GM18870 (cell line): ENCODE results near the gene BCAS1.
A peak's percentile ranks its signal among the peaks of the same experiment; 100 is the strongest.
"Not testable (repeated sequence)": the region's sequence is repeated elsewhere in the genome, so short reads cannot be mapped to it uniquely, and the experiment has no call there.

Source experiments
- ATAC-seq: cut with Tn5 transposase; IDR thresholded peaks from one replicate; pipeline ENCODE4 v1.9.1; 2021; ENCODE audit warnings: moderate library complexity; ENCODE audit not compliant: unreplicated experiment

BCAS1 gene

DNA sequence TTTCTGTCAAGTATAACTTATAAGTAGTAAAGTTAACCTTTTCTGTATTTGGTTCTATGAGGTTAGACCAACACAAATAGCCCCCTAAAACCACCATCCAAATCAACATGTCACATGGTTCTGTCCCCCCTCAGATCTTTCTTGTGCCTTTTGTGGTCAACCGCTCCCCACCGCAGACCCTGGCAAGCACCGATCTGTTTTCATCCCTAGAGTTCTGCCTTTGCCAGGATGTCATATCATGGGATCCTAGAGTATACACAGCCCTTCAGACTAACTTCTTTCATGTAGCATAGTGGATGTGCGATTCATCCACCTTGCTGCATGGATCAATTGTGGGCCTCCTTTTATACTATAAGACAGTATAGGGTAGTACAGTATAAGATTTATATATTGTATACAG, 124.3 kb downstream of the BCAS1 start:
- ATAC-seq, result no peak

DNA sequence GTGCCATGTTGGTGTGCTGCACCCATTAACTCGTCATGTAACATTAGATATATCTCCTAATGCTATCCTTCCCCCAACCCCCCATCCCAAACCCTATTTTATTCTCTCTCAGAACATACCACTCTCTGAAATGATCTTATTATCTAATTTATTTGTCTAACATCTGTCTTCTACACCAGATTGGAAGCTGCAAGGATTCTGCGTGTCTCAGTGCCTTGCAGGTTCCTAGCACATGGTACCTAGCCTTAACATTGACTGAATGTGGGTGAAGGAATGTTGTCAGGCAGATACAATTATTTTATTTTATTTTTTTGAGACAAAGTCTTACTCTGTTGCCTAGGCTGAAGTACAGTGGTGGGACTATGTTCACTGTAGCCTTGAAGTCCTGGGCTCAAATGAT, 124.9 kb downstream of the BCAS1 start:
- ATAC-seq, result no peak

DNA sequence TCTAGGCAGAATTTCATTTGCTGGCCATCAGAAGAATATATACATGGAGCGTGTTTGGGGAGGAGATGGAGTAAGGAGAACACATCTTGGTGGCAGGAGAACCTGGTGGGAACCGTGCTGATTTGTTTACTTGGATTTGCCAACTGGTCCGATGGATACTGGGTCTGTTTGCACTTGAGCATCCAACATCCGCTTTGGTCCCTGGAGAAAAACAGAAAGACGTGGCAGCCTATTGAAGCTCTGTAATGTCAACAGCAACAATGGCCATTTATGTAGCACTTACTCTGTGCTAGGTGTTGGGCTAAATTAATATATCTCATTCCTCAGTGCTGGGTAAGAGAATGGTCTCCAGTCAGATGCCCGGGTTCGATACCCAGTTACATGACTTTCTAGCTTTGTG, 125.6 kb downstream of the BCAS1 start:
- no peak for ATAC-seq

DNA sequence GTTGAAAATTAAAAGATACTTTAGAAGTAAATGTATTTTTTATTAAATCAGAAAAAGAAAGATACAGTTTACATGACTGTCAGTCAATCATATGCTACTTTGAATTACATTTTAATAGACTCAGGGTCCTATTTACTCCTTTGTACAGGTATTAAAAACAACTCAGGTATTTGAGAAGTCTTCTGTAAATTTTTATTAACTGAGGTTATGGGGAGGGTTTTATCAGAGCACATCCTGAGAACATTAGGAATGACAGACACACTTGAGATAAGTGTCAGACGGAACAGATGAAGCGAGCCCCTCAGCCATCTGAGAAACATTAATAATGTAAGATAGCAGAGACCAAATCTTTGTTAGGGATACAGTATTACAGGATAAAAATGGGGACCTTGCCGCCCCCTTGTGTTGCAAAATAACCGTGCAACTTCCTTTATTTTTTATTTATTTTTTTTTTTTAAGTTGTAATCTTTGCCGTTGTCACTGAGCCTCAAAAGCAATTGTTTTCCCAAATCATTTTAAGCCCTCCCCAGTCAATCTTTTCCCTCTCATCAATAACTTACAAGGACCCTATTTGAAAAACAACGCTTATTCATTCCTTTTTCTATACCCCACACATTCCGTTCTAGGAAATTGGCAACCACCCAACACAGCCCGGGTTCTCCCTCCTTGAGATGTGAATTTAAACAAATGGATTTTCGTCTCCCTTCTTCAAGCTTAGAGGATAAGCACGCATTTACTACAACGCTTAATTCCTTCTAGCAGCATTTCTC, 126.7 kb downstream of the BCAS1 start:
- ATAC-seq, result no peak

DNA sequence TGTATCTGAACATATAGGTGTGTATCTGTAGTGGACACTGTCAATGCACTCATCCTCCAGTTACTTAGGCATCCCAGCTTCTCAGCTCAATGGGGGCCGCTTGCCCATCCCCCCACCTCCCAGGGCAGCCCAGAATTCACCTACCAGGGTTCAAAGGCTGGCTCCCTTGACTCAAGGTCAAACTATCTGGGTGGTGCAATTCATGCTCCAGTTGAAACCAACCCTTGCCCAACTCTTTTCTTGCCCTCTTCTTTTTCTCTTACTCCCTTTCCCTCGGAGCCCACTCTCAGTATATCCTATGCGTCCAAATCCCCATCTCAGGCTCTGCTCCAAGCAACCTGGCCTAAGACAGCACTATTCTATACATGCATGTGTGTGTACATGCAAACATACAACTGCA, 127.4 kb downstream of the BCAS1 start:
- no peak for ATAC-seq

DNA sequence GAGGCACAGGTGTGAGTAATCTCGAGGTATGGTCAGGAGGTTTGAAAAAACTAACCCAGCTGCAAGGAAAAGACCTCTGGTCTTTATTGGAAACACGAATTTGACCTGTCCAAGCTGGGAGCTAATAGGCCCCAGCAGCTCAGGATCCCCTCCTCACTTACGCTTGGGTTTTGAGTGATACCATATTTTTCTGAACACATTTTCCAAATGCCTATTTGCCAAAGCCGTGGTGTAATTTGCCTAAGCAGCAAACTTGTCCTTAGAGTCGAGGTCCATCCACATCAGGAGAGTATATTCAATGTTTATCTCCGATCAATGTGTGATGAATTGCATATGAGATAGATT, 128.0 kb downstream of the BCAS1 start:
- no peak for ATAC-seq

DNA sequence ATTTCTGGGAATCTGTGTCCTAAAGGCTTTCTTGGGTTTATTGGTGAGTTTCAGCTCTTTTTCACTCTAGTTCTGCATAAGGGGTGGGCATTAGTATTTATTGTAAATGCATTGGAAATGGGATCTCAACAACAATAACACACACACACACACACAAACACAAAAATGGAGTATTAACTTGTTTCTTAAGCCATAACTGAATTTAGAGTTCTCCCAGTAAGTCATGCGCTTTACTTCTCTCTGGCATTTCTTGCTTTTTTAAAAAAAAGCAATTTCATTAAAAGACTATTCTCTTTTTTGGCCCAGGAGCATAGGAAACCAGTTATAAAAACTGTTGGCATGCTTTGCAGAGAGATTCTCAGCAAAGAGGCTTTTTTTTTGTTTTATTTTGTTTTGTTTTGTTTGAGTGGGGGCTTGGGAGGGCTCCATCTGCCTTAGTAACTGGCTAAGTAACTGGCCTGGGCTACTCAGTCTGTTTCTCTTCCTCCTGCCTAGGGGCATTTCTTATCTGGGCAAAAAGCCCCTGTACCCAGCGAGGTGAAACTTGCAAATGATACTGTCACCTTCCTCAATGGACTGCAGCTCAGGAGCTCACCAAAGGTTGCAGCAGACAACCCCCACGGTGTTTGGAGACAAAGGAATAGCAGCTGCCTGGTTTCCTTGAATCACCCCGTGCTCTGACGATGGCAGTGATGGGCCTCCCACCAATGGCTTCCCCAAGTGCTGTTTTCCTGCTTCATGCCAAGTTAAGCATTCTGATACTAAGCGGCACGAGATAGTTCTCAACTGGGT, 128.5 kb downstream of the BCAS1 start:
- no peak for ATAC-seq

DNA sequence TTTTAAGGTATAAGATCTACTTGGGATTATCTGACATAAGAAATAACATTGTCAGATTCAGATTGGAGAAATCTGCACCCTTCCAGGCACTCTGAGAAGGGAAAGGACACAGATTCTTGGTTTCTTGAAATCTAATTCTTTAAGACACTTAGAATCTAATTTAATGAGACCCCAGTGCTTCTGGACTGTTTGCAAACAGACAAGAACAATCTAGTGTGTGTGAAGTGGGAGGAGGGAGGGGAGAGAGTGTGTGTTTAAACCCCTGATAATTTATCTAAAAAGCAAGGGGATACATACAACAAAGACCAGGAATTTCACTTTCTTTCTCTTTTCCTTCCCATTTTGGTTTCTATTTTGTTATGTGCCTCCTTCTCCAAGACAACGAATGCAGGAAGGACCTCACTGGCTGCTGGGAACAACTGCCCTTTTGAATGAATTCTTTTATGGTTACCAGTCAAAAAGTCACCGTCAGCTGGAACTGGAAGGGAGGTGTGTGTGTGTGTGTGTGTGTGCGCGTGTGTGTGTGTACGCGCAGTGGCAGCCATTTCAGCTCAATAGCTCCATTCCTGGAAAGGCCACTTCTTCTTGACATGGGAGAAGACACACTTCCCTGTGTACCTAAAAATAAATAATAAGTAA, 129.4 kb downstream of the BCAS1 start:
- ATAC-seq, result no peak

DNA sequence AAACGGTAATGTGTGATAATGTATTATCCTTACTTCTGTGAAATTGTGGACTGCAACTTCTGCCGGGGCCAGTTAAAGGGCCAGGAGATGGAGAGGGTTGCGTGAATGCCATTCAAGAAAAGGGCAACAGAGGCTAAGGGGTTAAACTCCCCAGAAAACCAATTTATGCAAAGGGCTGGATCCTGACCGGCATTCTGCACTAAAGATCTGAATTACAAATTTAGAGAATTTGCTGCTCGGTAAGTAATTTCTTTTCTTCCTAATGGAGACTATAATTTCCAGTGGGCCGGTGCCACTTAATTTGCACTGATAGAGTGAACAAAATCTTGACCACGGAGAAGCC, 130.1 kb downstream of the BCAS1 start:
- peak; percentile 1 for ATAC-seq

DNA sequence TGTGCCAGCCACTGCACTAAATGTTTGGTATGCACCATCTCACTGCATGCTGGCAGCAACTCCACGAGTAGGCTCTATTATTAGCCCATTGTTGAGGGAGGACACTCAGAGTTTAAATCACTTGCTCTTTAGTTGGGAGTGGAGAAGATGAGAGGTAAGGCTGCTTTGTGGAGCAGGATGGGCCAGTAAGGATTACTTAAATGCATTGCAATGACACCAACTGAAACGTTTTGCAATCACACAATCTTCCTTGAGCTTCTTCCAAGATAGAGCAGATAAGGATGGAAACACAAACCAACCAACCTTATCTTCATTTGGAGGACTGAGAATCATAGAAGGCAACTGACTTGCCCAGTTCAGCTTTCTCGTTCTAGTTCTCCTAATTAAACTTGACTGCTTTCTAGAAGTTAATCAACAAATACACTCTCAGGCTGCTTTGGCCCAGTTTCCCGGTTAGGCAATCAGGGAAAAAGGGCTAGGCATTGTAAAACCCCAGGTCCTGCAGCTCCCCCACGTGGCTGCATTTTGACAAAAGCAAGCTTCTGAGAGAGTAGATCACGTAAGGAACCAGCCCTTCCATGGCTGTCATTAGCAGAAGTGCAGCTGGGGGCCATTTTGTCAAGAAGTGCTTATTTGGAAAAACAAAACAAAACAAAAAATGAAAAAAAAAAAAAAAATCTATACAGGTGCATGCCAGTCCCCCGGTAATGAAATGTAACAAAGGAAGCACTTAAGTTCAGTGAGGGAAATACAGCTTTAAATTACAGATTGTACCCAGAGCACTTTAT, 130.6 kb downstream of the BCAS1 start:
- peak; percentile 60 for ATAC-seq

DNA sequence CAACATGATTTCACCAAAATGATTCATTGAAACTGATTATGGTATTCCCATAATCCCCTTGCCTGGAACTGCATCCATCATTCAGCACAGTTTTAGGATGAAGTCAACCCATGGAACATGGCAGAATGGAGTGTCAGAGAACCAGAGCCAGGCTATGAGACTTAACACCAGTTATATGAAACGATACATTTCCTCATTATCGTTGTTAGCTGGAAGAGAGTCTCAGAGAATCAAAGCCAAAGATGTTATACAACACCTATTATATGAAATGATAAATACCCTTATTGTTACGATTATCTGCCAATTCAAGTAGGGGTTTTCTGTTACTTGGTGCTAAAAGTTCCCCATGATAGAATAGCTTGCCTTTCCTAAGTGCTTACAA, 131.2 kb downstream of the BCAS1 start:
- ATAC-seq, result no peak

DNA sequence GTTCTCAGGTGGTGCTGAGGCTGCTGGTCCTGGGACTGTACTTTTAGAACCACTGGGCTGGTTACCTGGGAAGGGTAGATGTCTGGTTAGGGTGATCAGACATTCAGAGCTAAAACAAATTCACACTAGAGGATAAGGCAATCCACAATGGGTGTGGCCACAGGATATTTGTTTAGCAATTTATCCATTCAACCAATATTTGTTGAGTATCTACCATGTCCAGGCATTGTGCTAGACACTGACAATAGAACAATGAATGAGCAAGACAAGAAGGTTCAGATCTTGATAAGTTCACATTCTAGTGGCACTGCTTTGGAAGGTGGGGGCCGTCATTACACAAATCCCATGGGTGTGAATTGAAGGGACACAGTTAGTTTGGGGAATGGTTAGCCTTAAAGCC, 131.7 kb downstream of the BCAS1 start:
- ATAC-seq, result no peak

DNA sequence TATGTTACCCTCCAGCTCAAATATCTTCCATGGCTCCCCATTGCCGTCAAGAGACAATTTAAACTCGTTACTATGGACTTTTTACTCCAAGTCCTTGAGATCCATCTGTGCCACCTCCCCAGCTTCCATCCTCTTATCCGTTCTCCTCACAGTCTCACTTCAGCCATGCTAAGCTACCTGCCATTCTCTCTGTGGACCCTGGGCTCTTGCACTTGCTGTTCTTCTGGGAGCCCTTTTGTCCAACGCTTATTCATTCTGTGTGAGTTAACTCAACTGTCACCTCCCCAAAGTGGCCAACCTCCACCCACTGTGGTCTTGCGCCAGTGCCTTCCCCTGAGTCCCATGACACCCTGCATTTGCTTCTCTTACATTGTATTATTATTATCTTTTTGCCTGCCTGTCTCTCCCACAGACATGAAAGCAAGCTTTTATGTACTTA, 132.4 kb downstream of the BCAS1 start:
- ATAC-seq, result no peak

DNA sequence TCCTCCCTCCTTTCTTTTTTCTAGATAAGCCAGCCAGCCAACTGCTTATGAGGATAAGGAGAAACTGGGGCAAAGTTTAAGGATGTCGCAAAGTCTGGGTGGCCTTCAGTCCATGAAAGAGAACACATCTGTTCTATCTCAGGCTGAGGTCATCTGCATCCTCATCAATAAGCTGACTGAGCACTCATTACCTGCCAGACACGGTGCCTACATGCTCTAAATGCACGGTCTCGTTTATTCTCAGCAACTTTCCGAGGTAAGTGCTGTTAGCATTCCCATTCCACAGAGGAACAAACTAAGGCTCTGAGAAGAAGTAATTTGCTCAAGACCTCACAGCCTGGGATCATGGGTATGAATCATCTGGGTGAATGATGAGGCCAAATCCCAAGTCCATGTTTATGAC, 133.1 kb downstream of the BCAS1 start:
- ATAC-seq, result no peak

DNA sequence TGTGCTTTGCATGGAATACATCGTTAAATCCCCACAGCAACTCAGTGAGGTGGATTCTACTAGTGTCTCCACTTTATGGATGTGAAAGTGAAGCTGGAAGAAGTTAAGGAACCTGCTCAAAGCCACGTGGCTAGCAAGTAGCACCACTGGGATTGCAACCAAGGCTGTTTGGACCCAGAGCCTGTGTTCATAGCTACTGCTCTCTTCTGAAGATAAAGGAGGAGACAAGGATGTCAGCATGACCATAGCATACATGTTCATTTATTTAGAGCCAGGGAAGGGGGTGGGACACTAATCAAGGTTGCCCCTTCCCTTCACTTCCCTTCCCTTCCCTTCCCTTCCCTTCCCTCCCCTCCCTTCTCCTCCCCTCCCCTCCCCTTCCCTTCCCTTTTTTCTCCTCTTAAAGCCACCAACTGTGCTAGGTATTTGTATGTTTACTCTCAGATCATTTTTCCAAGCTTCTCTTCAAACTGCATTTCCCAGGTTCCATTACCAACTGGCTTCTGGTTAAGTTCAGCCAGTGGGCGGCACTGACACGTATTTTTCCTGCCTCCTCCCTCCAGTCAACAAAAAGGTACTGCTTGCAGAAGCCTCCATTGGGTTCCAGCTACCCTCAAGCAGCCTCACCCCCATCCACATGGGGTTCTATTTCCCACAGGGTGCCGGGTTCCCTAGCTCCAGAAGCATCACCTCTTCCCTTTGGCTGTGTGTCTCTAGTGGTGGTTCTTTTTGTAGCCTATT, 134.9 kb downstream of the BCAS1 start:
- ATAC-seq, result no peak

DNA sequence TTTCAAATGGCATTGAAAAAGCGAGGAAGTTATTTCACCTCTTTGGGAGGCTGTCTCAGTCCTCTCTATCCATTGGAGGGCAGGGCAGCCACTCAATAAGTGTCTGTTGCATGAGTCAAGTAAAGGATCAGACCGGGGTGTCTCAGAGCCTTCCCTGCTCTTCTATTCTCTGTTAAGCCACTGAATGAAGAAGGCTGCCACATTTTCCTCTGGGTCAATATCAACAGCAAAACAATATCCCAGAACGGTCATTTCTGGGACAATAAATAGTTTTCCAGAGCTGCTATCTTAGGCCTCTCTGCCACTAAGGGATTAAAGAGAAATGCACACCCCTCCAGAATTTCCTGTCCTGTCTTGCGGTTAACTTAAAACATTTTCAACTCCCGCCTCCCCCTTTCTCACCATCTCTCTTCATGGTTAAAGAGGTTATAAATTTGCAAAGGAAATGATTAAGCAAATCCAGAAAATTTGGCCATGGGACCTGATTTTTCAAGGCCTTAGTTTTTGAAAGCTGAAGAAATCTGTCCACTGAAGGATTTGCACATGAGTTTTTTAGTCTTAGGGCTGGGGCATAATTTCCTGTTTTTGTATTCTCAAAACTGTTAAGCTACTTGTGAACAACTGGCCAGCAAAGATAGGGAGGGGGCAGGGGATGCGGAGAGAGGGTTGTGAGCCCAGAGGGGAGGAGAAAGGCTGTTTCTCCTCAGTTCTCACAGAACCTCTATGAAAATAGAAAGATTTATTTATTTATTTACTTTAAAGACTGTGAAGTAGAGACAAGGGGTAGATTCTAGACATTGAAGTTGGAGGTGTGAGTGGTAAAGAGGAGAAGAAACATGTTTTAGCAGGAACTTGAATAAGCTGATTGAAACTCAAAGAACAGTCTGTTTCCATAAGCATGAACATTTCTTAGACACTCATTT, 135.7 kb downstream of the BCAS1 start:
- ATAC-seq, result peak; percentile 33

DNA sequence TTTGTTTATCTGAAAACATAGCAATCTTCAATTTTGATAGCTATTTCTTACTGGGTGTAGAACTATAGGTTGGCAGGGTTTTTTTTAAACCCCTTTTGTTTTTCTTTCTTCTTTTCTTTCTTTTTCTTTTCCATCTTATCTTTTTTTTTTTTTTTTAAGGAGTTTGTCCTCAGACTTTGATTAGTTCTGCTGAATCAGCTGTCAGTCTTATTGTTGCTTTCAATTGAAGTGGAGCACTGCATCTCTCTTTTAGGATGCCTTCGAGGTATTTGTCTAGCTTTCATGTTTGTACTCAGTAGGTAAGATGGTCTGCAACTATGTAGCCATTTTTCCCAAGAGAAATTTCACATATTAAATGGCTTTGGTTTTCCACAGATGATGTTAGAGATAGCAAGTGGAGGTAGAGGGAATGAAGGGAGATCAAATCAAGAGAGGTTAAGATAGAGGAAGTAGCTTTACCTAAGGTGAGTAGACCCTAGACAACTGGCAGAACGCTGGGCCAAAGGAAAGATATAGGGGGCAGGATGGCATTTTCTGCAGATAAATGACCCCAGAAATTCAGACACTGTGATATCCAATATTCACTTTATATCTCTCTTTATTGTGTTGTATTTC, 137.1 kb downstream of the BCAS1 start:
- no peak for ATAC-seq

DNA sequence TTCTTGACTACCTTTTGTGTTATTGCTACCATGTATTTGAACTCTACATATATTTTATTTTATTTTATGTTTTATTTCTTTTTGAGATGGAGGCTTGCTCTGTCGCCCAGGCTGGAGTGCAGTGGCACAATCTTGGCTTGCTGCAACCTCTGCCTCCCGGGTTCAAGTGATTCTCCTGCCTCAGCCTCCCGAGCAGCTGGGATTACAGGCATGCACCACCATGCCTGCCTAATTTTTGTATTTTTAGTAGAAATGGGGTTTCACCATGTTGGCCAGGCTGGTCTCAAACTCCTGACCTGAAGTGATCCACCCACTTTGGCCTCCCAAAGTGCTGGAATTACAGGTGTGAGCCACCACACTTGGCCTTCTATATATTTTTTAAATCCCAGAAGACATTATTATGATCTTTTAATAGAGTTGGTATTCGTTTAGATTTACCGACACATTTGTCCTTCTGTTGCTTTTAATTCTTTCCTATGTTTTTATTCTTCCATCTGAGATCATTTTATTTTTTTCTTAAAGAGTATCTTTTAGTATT, 137.7 kb downstream of the BCAS1 start:
- not testable (repeated sequence) for ATAC-seq

DNA sequence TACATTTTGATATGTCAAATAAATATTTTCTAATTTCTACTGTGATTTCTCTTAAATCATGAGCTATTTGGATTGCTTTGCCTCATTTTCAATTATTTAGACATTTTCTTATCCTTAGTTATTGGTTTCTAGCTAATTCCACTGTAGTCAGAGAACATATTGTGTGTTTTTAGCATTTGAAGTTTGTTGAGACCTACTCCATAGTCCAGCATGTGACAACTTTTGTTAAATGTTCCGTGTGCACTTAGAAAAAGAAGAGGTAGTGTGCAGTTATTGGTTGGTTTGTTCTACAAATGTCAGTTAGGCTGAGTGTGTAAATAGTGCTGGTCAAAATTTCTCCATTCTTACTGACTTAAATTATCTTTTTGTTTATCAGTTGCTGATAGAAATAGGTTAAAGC, 138.8 kb downstream of the BCAS1 start:
- no peak for ATAC-seq
